ENCODE data around the gene SLC44A3. TPM values are rescaled to one million over a fixed set of nuclear protein-coding genes. Genes with fewer than 3 reads are reported as not detected.

The SLC44A3 gene
- total RNA-seq, 2 donors from 2014 or later, result 17.8 to 32.9 TPM

- Histone ChIP-seq H3K9me3 (no peaks in the 10 kb centered on the region), H3K36me3 (replicated peaks in 1 of 2; ENCODE audit: insufficient read depth in 1 of 2, low read depth in 2 of 2) (no peaks in the 10 kb centered on the region), H3K27me3 (no peaks in the 10 kb centered on the region), H3K4me3 (no peak overlapping the region), H3K27ac (no peak overlapping the region), H3K4me1 (peaks cover 18% of the 10 kb centered on the region)
- ATAC-seq (no peak), DNase-seq (peak in 1 of 4 donors; percentile 37)
- TF ChIP-seq, protein P1, sequence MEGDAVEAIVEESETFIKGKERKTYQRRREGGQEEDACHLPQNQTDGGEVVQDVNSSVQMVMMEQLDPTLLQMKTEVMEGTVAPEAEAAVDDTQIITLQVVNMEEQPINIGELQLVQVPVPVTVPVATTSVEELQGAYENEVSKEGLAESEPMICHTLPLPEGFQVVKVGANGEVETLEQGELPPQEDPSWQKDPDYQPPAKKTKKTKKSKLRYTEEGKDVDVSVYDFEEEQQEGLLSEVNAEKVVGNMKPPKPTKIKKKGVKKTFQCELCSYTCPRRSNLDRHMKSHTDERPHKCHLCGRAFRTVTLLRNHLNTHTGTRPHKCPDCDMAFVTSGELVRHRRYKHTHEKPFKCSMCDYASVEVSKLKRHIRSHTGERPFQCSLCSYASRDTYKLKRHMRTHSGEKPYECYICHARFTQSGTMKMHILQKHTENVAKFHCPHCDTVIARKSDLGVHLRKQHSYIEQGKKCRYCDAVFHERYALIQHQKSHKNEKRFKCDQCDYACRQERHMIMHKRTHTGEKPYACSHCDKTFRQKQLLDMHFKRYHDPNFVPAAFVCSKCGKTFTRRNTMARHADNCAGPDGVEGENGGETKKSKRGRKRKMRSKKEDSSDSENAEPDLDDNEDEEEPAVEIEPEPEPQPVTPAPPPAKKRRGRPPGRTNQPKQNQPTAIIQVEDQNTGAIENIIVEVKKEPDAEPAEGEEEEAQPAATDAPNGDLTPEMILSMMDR (IDR thresholded peaks at IDR 0.05), result no peak
- no peak for TF ChIP-seq POLR2A (IDR thresholded peaks at IDR 0.05)
- intact Hi-C loops (cut with DNase I), result no loop called here
- whole genome bisulfite sequencing, 2 donors, result 58 to 59% methylated on average over 3 of the region's 3 CpGs
Observed at GRCh38 chr1:94798054-94798453, 22.1 kb upstream of the SLC44A3 start.

DNA sequence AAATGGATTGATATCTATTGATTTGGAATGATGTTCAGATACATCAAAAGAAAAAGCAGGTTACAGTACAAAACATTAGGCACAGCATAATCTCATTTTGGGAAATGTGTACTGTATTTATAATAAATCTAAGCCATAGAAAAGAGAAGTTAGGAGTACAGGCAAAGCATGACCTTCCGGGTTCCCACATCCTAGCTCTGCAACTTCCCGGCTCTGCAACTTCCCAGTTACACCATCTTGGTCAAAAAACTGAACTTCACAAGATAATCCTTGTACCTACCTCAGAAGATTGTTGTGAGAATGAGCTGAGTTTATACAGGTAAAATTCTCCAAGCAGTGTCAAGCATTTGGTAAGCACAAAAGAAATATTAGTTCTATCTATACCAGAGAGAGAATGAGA lies 21.7 kb upstream of the SLC44A3 start:
- ATAC-seq, result no peak
- intact Hi-C loops (cut with DNase I), result no loop called here
- no peaks in the 10 kb centered on the region for H3K9me3 ChIP-seq
- no peak overlapping the region for H3K4me3 ChIP-seq
- peaks cover 19% of the 10 kb centered on the region for H3K4me1 ChIP-seq
- no peak for TF ChIP-seq POLR2A (IDR thresholded peaks at IDR 0.05)
- TF ChIP-seq, protein P1 (IDR thresholded peaks at IDR 0.05), result no peak
- no peak for DNase-seq
- no peaks in the 10 kb centered on the region for H3K36me3 ChIP-seq (replicated peaks in 1 of 2; ENCODE audit: insufficient read depth in 1 of 2, low read depth in 2 of 2)
- no peak overlapping the region for H3K27ac ChIP-seq
- 85 to 90% methylated on average over 2 of the region's 2 CpGs for WGBS, 2 donors
- no peaks in the 10 kb centered on the region for H3K27me3 ChIP-seq

DNA sequence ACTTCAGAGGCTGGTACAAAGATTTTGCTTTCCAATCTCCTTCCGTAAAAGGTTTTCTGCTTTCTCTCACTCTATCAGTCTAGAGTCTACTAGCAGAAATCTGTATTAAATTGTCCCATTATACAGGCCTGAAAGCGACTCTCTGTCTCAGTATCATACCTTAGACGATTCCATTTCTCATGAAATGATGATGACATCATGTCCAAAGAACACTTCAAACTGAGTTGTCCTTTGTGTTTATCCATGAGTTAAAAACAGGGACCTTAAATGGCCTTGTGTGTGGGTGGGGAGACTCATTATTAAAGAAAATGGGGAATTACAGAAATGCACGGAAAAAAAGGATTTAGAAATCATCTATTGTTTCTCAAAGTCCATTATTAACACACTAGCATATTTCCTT lies 21.0 kb upstream of the SLC44A3 start:
- Histone ChIP-seq H3K9me3 (no peaks in the 10 kb centered on the region), H3K4me1 (peaks cover 26% of the 10 kb centered on the region), H3K36me3 (replicated peaks in 1 of 2; ENCODE audit: insufficient read depth in 1 of 2, low read depth in 2 of 2) (no peaks in the 10 kb centered on the region), H3K4me3 (no peak overlapping the region), H3K27me3 (no peaks in the 10 kb centered on the region), H3K27ac (no peak overlapping the region)
- 75% methylated on average over 4 of the region's 4 CpGs for WGBS, 2 donors
- DNase-seq, result no peak
- ATAC-seq, result no peak
- intact Hi-C loops (cut with DNase I), result no loop called here
- TF ChIP-seq, protein P1 (IDR thresholded peaks at IDR 0.05), result no peak
- TF ChIP-seq POLR2A (IDR thresholded peaks at IDR 0.05), result no peak

DNA sequence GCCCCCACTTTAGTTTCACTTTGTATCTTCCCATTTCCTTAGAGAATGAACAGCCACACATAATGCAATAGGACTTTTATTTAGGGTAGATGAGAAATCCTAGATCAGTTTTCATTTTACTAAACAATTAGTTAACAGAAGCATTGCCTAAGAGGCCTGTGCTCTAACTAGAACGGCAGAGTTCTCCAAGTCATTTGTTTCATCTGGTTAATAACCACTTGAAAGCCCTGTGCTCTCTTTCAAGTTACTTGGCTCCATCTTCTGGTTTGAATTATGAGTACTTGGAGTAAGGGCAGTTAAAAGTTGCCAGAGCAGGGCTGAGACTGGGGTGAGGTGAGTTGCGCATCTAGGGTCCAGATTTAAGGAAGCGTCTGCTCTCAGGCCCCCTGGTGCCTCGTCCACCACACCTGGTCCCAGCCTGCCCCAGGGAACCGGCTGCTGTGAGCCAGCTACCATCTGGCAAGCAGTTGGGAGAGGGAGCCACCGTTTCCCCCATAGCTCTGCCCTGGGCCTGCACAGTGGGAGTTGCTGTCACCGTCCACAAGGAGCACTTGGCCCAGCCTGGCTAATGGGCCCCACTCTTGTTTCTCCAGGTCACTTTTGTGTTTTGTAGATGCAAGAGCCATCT lies 18.1 kb upstream of the SLC44A3 start:
- Histone ChIP-seq H3K4me3 (no peak overlapping the region), H3K4me1 (peaks cover 32% of the 10 kb centered on the region), H3K9me3 (no peaks in the 10 kb centered on the region), H3K36me3 (replicated peaks in 1 of 2; ENCODE audit: insufficient read depth in 1 of 2, low read depth in 2 of 2) (no peaks in the 10 kb centered on the region), H3K27me3 (no peaks in the 10 kb centered on the region), H3K27ac (peak overlapping the region; percentile 35 to 56 (median 54))
- peak; percentile 34 to 47 (median 34) for DNase-seq
- peak; percentile 84 for ATAC-seq
- intact Hi-C loops (cut with DNase I), result no loop called here
- no peak for TF ChIP-seq POLR2A (IDR thresholded peaks at IDR 0.05)
- TF ChIP-seq, protein P1 (IDR thresholded peaks at IDR 0.05), result peak; percentile 29 to 71 (median 64)
- WGBS, 2 donors, result 23 to 26% methylated on average over 6 to 7 of the region's 7 CpGs

DNA sequence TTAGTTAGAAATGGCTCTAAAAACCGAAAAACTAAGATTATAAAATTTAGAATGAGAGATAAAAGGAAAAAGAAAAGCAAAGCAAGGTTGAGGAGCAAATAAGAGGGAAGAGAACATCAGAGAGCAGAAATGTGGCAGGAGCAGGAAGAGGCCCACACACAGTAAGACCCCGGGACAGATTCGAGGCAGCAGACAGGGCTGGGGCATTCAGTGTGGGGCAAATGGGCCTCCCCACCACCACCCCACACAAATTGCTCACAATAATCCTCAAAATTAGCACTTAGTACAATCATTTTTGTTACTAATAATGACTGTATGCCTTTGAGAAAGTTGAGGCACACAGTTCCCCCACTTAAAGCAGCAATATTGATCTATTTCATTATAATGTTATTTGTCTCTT lies 17.1 kb upstream of the SLC44A3 start:
- Histone ChIP-seq H3K4me3 (no peak overlapping the region), H3K27me3 (no peaks in the 10 kb centered on the region), H3K9me3 (no peaks in the 10 kb centered on the region), H3K36me3 (replicated peaks in 1 of 2; ENCODE audit: insufficient read depth in 1 of 2, low read depth in 2 of 2) (no peaks in the 10 kb centered on the region), H3K4me1 (peaks cover 32% of the 10 kb centered on the region), H3K27ac (peak overlapping the region; percentile 52 to 76 (median 60))
- no peak for DNase-seq
- WGBS, 2 donors, result 68 to 71% methylated on average over 3 of the region's 3 CpGs
- intact Hi-C loops (cut with DNase I), result no loop called here
- no peak for ATAC-seq
- no peak for TF ChIP-seq POLR2A (IDR thresholded peaks at IDR 0.05)
- TF ChIP-seq, protein P1 (IDR thresholded peaks at IDR 0.05), result no peak

All from body of pancreas (tissue), 4 donors.